HEK293 (cell line): ENCODE measurements around the gene KRTAP6-1.

Source experiments
- CTCF ChIP-seq: fragments of 450-650 bp; formaldehyde crosslinking; IDR thresholded peaks from 2 replicates; pipeline ENCODE4 v1.5.1; 2016; ENCODE audit warnings: missing biosample characterization, missing genetic modification characterization
- SP7 ChIP-seq: fragments of 450-650 bp; formaldehyde crosslinking; IDR thresholded peaks from 2 replicates; pipeline ENCODE4 v1.5.1; 2016; ENCODE audit warnings: missing biosample characterization, missing genetic modification characterization

DNA sequence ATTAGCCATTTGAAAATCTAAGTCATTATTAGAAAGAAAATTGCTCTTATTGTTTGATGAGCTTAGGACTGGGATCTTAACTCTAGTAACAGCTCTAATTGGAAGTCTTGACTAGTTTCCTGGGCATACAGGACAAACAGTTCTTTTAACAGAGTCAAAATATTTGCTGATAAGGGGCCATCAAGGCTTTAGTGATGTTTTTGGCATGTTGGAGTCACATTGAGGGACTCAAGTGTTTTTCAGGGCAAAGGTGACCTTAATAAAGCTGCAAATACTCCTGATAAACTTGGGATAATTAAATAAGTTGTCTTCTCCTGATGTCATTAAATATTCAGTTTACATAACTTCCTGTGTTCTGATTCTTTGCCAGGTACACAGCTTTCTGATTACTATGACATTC lies 46.1 kb downstream of the KRTAP6-1 start:
- TF ChIP-seq CTCF (tag by site-specific recombination) (no peak), SP7 (no peak)
